NCI-H748 (cell line): Measurements from ENCODE around the gene ADAMTS14.

Source experiments
- DNase-seq: peaks from one replicate; lab custom pipeline; 2025; ENCODE audit not compliant: unreplicated experiment; lab: John Stamatoyannopoulos, UW

Gene ADAMTS14

DNA sequence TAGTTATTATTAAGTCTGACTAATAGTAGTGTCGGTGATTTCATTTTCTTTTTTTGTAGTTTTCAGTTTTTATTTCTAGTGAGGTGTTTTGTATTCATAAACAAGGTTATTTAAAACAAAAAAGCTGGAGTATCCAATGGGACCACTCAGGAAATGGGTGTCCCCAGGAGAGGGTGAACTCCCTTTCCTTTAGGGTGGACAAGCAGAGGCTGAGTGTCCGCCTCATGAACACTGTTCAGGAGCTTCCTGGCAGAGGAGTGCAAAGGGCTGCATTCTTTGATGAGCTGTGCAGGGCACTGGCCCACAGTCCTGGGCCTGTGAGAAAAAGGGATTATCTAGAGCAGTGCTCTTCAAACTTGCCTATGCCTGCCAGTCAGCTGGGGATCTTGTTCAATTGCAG is 56.0 kb downstream of the ADAMTS14 start:
- no peak for DNase-seq

DNA sequence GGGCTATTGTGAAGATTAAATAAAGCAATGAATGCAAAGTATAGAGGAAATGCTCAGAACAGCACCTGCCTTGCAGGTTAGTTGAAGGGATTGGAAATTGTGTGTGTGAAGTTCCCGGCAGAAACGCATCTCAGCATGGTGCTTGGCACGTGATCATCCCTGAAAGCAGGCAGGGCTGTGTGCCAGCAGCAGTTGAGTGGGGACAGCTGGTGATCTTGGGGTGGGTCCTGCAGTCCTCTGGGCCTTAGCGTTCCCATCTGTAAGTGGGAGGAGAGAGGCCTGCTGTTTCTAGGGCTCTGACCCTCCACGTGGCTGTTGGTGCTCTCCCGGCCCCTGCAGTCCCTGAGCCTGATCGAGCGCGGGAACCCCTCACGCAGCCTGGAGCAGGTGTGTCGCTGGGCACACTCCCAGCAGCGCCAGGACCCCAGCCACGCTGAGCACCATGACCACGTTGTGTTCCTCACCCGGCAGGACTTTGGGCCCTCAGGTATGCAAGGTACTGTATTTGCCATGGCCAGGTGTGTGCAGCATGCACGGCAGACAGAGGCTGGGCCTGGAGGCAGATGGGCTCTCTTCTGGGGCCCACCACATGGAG is 57.6 kb downstream of the ADAMTS14 start:
- DNase-seq, result peak; percentile 93

- DNase-seq, result no peak
Observed at GRCh38 chr10:70730955-70731354, 58.6 kb downstream of the ADAMTS14 start.

- DNase-seq, result no peak
Observed at GRCh38 chr10:70732569-70732968, 60.3 kb downstream of the ADAMTS14 start.

GRCh38 chr10:70733051-70733450 is 60.7 kb downstream of the ADAMTS14 start:
- no peak for DNase-seq

- no peak for DNase-seq
Observed at GRCh38 chr10:70735161-70735560, 62.9 kb downstream of the ADAMTS14 start.

- no peak for DNase-seq
Observed at GRCh38 chr10:70736525-70736924, 64.2 kb downstream of the ADAMTS14 start.

GRCh38 chr10:70737250-70737649 is 64.9 kb downstream of the ADAMTS14 start:
- no peak for DNase-seq

GRCh38 chr10:70738006-70738760 is 65.9 kb downstream of the ADAMTS14 start:
- no peak for DNase-seq

GRCh38 chr10:70738761-70739121 is 66.4 kb downstream of the ADAMTS14 start:
- no peak for DNase-seq

DNA sequence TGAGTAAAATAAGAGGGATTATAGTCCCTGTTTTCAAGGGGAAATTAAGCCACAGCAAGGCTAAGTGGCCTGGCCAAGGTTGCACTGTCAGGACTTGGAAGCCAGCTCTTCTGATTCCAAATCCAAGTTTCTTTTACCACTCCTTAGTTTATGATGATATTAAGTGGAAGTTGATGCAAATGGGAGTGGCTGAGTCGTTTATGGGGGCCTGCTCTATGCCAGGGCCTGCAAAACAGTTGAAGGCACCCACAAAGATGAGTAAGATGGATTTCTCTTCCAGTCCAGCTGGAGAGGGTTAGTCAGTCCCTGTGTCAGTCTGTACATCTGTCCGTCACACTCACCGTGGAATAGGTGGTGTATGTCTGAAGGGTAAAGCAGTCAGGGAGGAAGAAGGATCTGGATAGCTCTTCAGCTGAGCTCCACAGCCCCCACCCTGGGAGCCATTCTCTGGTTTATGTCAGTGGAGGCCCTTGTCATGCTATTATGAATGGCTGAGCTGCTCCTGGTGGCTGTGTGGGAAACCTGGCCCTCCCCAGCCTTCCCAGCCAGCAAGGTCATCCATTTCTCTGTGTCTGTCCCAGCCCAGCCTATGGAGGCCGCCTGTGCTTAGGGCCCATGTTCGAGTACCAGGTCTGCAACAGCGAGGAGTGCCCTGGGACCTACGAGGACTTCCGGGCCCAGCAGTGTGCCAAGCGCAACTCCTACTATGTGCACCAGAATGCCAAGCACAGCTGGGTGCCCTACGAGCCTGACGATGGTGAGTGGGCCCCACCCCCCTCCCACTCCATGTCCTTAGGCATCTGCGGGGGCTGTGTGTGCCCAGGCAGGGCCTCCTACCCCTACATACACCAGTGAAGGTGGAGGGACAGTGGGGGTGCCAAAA is 68.3 kb downstream of the ADAMTS14 start:
- no peak for DNase-seq

GRCh38 chr10:70742537-70743429 is 70.5 kb downstream of the ADAMTS14 start:
- no peak for DNase-seq

GRCh38 chr10:70743430-70743788 is 71.1 kb downstream of the ADAMTS14 start:
- no peak for DNase-seq

DNA sequence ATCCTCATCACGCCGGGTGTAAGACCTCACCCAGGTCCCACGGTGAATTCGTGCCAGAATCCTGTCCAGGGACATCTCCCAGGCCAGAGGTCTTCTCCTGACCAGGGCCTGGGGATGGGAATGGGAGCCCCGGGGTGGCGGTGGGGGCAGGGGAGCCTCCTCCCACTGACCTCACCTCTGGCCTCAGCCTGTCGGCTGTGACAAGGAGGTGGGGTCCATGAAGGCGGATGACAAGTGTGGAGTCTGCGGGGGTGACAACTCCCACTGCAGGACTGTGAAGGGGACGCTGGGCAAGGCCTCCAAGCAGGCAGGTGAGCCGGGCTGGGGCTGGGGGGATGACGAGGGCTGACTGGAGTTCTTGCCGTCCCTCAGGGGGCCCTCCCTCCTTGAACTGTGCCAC is 71.6 kb downstream of the ADAMTS14 start:
- DNase-seq, result no peak

DNA sequence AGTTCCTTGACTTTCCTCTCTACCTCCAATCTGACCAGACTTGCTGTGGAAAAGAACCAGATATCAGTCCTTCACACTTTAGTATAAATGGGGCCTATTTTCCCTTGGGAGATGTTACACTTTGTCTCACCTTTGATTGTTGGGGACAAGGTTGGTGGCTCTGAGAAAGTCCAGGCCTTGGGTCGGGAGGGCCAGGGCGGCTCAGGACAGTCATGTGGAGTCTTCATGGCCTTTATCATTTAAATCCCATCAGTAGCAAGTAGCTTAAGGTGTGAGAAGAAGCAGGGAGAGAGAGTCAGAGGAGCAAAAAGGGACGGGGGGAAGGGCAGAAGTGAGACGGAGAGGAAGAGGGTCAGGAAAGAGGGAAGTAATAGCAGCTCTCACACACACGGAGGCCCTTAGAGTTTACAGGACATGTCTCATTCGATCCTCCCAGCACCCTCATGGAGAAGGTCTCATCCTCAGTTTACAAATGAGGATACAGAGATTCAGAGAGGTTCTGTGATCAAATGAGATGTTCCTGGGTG is 72.4 kb downstream of the ADAMTS14 start:
- DNase-seq, result no peak

GRCh38 chr10:70745555-70745954 is 73.2 kb downstream of the ADAMTS14 start:
- no peak for DNase-seq

- no peak for DNase-seq
Observed at GRCh38 chr10:70747192-70747965, 75.1 kb downstream of the ADAMTS14 start.

DNA sequence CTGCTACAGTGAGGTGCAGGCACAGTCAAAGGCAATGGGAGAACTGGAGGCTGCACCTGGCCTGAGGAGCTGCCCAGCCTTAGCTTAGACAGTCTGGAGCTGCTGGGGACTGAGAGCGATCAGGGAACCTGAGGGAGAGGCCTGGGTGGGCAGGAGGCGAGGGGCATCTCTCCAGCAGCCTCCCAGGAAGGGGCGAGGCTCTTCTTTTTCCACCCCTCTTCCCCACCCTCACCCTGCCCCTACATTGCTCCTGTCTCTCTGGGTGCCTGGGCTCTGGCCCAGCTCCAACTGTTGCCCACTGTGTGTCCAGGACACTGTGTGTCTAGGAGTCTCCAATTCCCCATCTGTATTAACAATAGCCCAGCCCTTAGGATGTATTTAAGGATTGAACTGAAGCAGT is 76.0 kb downstream of the ADAMTS14 start:
- DNase-seq, result no peak

GRCh38 chr10:70748801-70749573 is 76.7 kb downstream of the ADAMTS14 start:
- no peak for DNase-seq
